Liver (tissue), 9 donors: ENCODE data around the gene NDUFA5. TPM values are rescaled to one million over a fixed set of nuclear protein-coding genes. Genes with fewer than 3 reads are reported as not detected.

Experiments used
- DNase-seq: peaks from one replicate; pipeline ENCODE4 v3.0.0-alpha.2; 2017; ENCODE audit warnings: low spot score
- H3K27ac ChIP-seq, 2 donors: one replicate each; pipeline ENCODE4 v1.7.0; 2013; ENCODE audit warnings: inconsistent platforms in 2 of 2, low read length in 2 of 2, control low read depth in 1 of 2, low read depth in 1 of 2, mild to moderate bottlenecking in 1 of 2
- H3K27me3 ChIP-seq, 4 donors: one replicate each; pipeline versions ENCODE4 v1.6.1 to v1.7.0; 2013; ENCODE audit warnings: low read length in 3 of 4, inconsistent platforms in 1 of 4, mild to moderate bottlenecking in 1 of 4, moderate library complexity in 1 of 4; ENCODE audit not compliant: control insufficient read depth in 4 of 4, insufficient read depth in 4 of 4
- H3K36me3 ChIP-seq, 4 donors: one replicate each; pipeline versions ENCODE4 v1.6.1 to v1.7.0; 2013; ENCODE audit warnings: low read length in 3 of 4, mild to moderate bottlenecking in 3 of 4, low read depth in 1 of 4, moderate library complexity in 1 of 4; ENCODE audit not compliant: control insufficient read depth in 4 of 4, insufficient read depth in 3 of 4
- H3K4me1 ChIP-seq, 4 donors: one replicate each; pipeline versions ENCODE4 v1.6.1 to v1.7.0; 2013; ENCODE audit warnings: low read length in 3 of 4, mild to moderate bottlenecking in 3 of 4, moderate library complexity in 1 of 4; ENCODE audit not compliant: control insufficient read depth in 4 of 4, insufficient read depth in 4 of 4
- H3K4me3 ChIP-seq, 3 donors: one replicate each; pipeline versions ENCODE4 v1.6.1 to v1.7.0; 2013; ENCODE audit warnings: low read length in 3 of 3, control low read depth in 1 of 3, low read depth in 1 of 3, mild to moderate bottlenecking in 1 of 3
- H3K9ac ChIP-seq, 2 donors: one replicate each; pipeline ENCODE4 v1.7.0; 2013; ENCODE audit warnings: low read length in 2 of 2, mild to moderate bottlenecking in 2 of 2, moderate library complexity in 2 of 2, control low read depth in 1 of 2, low read depth in 1 of 2
- H3K9me3 ChIP-seq, 4 donors: one replicate each; pipeline versions ENCODE4 v1.6.1 to v1.7.0; 2013; ENCODE audit warnings: low read length in 3 of 4; ENCODE audit not compliant: control insufficient read depth in 4 of 4
- ATF3 ChIP-seq: IDR thresholded peaks from 2 replicates; pipeline ENCODE4 v1.6.1; 2016; ENCODE audit warnings: antibody characterized with exemption
- CTCF ChIP-seq: fragments of 150-350 bp; IDR thresholded peaks from 2 replicates; pipeline ENCODE4 v1.5.1; 2017; ENCODE audit warnings: improper control_type of control experiment, low read depth, low read length; ENCODE audit not compliant: missing input control
- EGR1 ChIP-seq, 2 donors: IDR thresholded peaks; 2 replicates each; pipeline ENCODE4 v1.6.1; 2016 to 2018; ENCODE audit warnings: antibody characterized with exemption in 2 of 2, low read depth in 2 of 2
- FOXA1 ChIP-seq: IDR thresholded peaks from 2 replicates; pipeline ENCODE4 v1.6.1; 2016; ENCODE audit warnings: antibody characterized with exemption
- FOXA2 ChIP-seq: IDR thresholded peaks from 2 replicates; pipeline ENCODE4 v1.6.1; 2016; ENCODE audit warnings: antibody characterized with exemption
- GABPA ChIP-seq, 2 donors: IDR thresholded peaks in 1 of 2; conservative IDR thresholded peaks in 1 of 2; 2 replicates each; pipeline ENCODE4 v1.6.1; 2016; ENCODE audit warnings: antibody characterized with exemption in 2 of 2, mild to moderate bottlenecking in 1 of 2, moderate library complexity in 1 of 2
- HNF4A ChIP-seq, 2 donors: conservative IDR thresholded peaks; 2 replicates each; pipeline ENCODE4 v1.6.1; 2016; ENCODE audit warnings: antibody characterized with exemption in 2 of 2, mild to moderate bottlenecking in 2 of 2
- HNF4G ChIP-seq: IDR thresholded peaks from 2 replicates; pipeline ENCODE4 v1.6.1; 2016; ENCODE audit warnings: antibody characterized with exemption
- JUND ChIP-seq, 2 donors: IDR thresholded peaks; 2 replicates each; pipeline ENCODE4 v1.6.1; 2016; ENCODE audit warnings: antibody characterized with exemption in 2 of 2
- MAX ChIP-seq: IDR thresholded peaks from 2 replicates; pipeline ENCODE4 v1.6.1; 2016; ENCODE audit warnings: antibody characterized with exemption
- RAD21 ChIP-seq, 2 donors: IDR thresholded peaks; 2 replicates each; pipeline ENCODE4 v1.6.1; 2016; ENCODE audit warnings: antibody characterized with exemption in 2 of 2, mild to moderate bottlenecking in 2 of 2
- REST ChIP-seq: IDR thresholded peaks from 2 replicates; pipeline ENCODE4 v1.6.1; 2016; ENCODE audit warnings: antibody characterized with exemption, mild to moderate bottlenecking
- RXRA ChIP-seq, 2 donors: IDR thresholded peaks; 2 replicates each; pipeline ENCODE4 v1.6.1; 2017 to 2018; ENCODE audit warnings: antibody characterized with exemption in 2 of 2, mild to moderate bottlenecking in 1 of 2
- SP1 ChIP-seq: IDR thresholded peaks from 2 replicates; pipeline ENCODE4 v1.6.1; 2018; ENCODE audit warnings: antibody characterized with exemption, mild to moderate bottlenecking
- TAF1 ChIP-seq: conservative IDR thresholded peaks from 2 replicates; pipeline ENCODE4 v1.6.1; 2016; ENCODE audit warnings: antibody characterized with exemption, mild to moderate bottlenecking
- YY1 ChIP-seq: IDR thresholded peaks from 2 replicates; pipeline ENCODE4 v1.6.1; 2016; ENCODE audit warnings: antibody characterized with exemption, mild to moderate bottlenecking
- ZBTB33 ChIP-seq: IDR thresholded peaks from 2 replicates; pipeline ENCODE4 v1.6.1; 2016; ENCODE audit warnings: antibody characterized with exemption
- WGBS: extraction: QIAGEN DNeasy Blood & Tissue Kit; methylation state at CpG from one replicate; pipeline ENCODE4 v1.1.7; 2013; 5-methylcytosine and 5-hydroxymethylcytosine counted together
- polyA plus RNA-seq, 2 donors: library from polyadenylated mRNA; stranded (reverse) in 1 of 2; unstranded in 1 of 2; fragments of 200-250 nt in 1 of 2; fragments of >200 nt in 1 of 2; fragmentation: Nextera tagmentation in 1 of 2; extraction: Ambion mirVana in 1 of 2; gene quantifications; one replicate each; pipeline versions ENCODE4 v1.2.1 to v1.2.3, GENCODE V29; 2013 to 2015
- total RNA-seq, 2 donors: library from RNA; depleted of rRNA; stranded (reverse); fragments of >200 nt; gene quantifications; one replicate each; pipeline ENCODE4 v1.2.3, GENCODE V29; 2014
- donor health status: healthy.
- donor health status: healthy.
- donor health status: healthy.
- donor health status: healthy.
- donor health status: healthy.

NDUFA5 gene
- total and polyA plus RNA-seq, 4 donors, result 27.4 to 102 (median 34.4) TPM

- Histone ChIP-seq H3K9ac (no peak overlapping the region), H3K27me3 (peaks cover 0 to 2% (median 0%) of the 10 kb centered on the region in 4 donors), H3K4me1 (no peaks in the 10 kb centered on the region), H3K27ac (no peak overlapping the region), H3K4me3 (no peak overlapping the region), H3K9me3 (no peaks in the 10 kb centered on the region), H3K36me3 (no peaks in the 10 kb centered on the region)
- DNase-seq, result no peak
- 74% methylated on average over 8 of the region's 8 CpGs for WGBS
- TF ChIP-seq JUND (IDR thresholded peaks at IDR 0.05) (no peak), CTCF (no peak), HNF4A (conservative IDR thresholded peaks at IDR 0.05) (no peak), ZBTB33 (no peak), MAX (no peak), HNF4G (no peak), YY1 (no peak), GABPA (IDR thresholded peaks at IDR 0.05 in 1 of 2, conservative IDR thresholded peaks at IDR 0.05 in 1 of 2) (no peak), EGR1 (IDR thresholded peaks at IDR 0.05; ENCODE audit: low read depth in 2 of 2) (no peak), RXRA (IDR thresholded peaks at IDR 0.05) (no peak)
Observed at GRCh38 chr7:123499211-123499970, 58.2 kb downstream of the NDUFA5 start.

GRCh38 chr7:123498601-123499000 is 59.0 kb downstream of the NDUFA5 start:
- Histone ChIP-seq H3K27me3 (peaks cover 0 to 2% (median 0%) of the 10 kb centered on the region in 4 donors), H3K9ac (no peak overlapping the region), H3K36me3 (no peaks in the 10 kb centered on the region), H3K9me3 (no peaks in the 10 kb centered on the region), H3K27ac (no peak overlapping the region), H3K4me1 (peaks cover 0 to 2% (median 0%) of the 10 kb centered on the region in 4 donors), H3K4me3 (no peak overlapping the region)
- TF ChIP-seq RXRA (IDR thresholded peaks at IDR 0.05), result no peak
- TF ChIP-seq SP1, result no peak
- no peak for TF ChIP-seq TAF1
- TF ChIP-seq FOXA2, result no peak
- TF ChIP-seq HNF4G, result no peak
- TF ChIP-seq ATF3, result no peak
- TF ChIP-seq REST, result no peak
- no peak for TF ChIP-seq MAX
- TF ChIP-seq YY1, result no peak
- no peak for TF ChIP-seq RAD21 (IDR thresholded peaks at IDR 0.05)
- no peak for TF ChIP-seq JUND (IDR thresholded peaks at IDR 0.05)
- no peak for TF ChIP-seq FOXA1
- DNase-seq, result no peak
- 66% methylated on average over 2 of the region's 2 CpGs for WGBS
